HG02852 (cell line): ENCODE measurements around the gene ROBO4.

Source experiments
- ATAC-seq: cut with Tn5 transposase; IDR thresholded peaks from one replicate; pipeline ENCODE4 v1.9.1; 2021; ENCODE audit warnings: mild to moderate bottlenecking, moderate library complexity; ENCODE audit not compliant: unreplicated experiment

Gene ROBO4

GRCh38 chr11:124875401-124875800, 22.3 kb downstream of the ROBO4 start:
- ATAC-seq = no peak

GRCh38 chr11:124874571-124875255, 23.0 kb downstream of the ROBO4 start:
- no peak for ATAC-seq

- ATAC-seq = no peak
Measured at GRCh38 chr11:124873951-124874350, 23.7 kb downstream of the ROBO4 start.

GRCh38 chr11:124872741-124873140, 24.9 kb downstream of the ROBO4 start:
- no peak for ATAC-seq

- no peak for ATAC-seq
Measured at GRCh38 chr11:124872280-124872679, 25.4 kb downstream of the ROBO4 start.

- no peak for ATAC-seq
Measured at GRCh38 chr11:124870430-124870829, 27.2 kb downstream of the ROBO4 start.

- ATAC-seq = no peak
Measured at GRCh38 chr11:124869856-124870387, 27.7 kb downstream of the ROBO4 start.

GRCh38 chr11:124869331-124869730, 28.3 kb downstream of the ROBO4 start:
- no peak for ATAC-seq

- no peak for ATAC-seq
Measured at GRCh38 chr11:124868331-124869274, 29.1 kb downstream of the ROBO4 start.

GRCh38 chr11:124867700-124868099, 30.0 kb downstream of the ROBO4 start:
- ATAC-seq = no peak

GRCh38 chr11:124865902-124866851, 31.5 kb downstream of the ROBO4 start:
- peak; percentile 53 for ATAC-seq

GRCh38 chr11:124865181-124865901, 32.3 kb downstream of the ROBO4 start, which contains the start of gene ROBO3:
ROBO3 (plus strand) TSS chr11:124865432; CDS start chr11:124865578, 146 bp downstream.
- ATAC-seq = no peak

- no peak for ATAC-seq
Measured at GRCh38 chr11:124864892-124865180, 32.8 kb downstream of the ROBO4 start.

GRCh38 chr11:124864176-124864891, 33.3 kb downstream of the ROBO4 start:
- no peak for ATAC-seq

- ATAC-seq = no peak
Measured at GRCh38 chr11:124863826-124864165, 33.9 kb downstream of the ROBO4 start.

GRCh38 chr11:124863137-124863825, 34.4 kb downstream of the ROBO4 start:
- ATAC-seq = no peak

GRCh38 chr11:124861670-124862069, 36.0 kb downstream of the ROBO4 start:
- no peak for ATAC-seq

GRCh38 chr11:124859171-124859570, 38.5 kb downstream of the ROBO4 start:
- no peak for ATAC-seq

- ATAC-seq = no peak
Measured at GRCh38 chr11:124846070-124846673, 51.5 kb downstream of the ROBO4 start.
